GM04503 (cell line): Measurements from ENCODE around the gene PGM2.
"Not testable (repeated sequence)": the region's sequence is repeated elsewhere in the genome, so short reads cannot be mapped to it uniquely, and the experiment has no call there.

Experiments used
- DNase-seq: peaks from one replicate; pipeline ENCODE4 v3.0.0-alpha.2; 2012; ENCODE audit warnings: low read depth

Gene PGM2

GRCh38 chr4:37818752-37819151 lies 7.7 kb upstream of the PGM2 start:
- DNase-seq = no peak

GRCh38 chr4:37820458-37820857 lies 6.0 kb upstream of the PGM2 start:
- not testable (repeated sequence) for DNase-seq

- DNase-seq = no peak
Observed at GRCh38 chr4:37821953-37822605, 4.4 kb upstream of the PGM2 start.

- DNase-seq = not testable (repeated sequence)
Observed at GRCh38 chr4:37825501-37825900, 985 bp upstream of the PGM2 start.

GRCh38 chr4:37825968-37826294 lies 555 bp upstream of the PGM2 start:
- DNase-seq = no peak

- DNase-seq = no peak
Observed at GRCh38 chr4:37827030-37827685, 672 bp downstream of the PGM2 start.

GRCh38 chr4:37827802-37828321 lies 1.4 kb downstream of the PGM2 start:
- no peak for DNase-seq

GRCh38 chr4:37828843-37829242 lies 2.4 kb downstream of the PGM2 start:
- no peak for DNase-seq

- DNase-seq = no peak
Observed at GRCh38 chr4:37830640-37831039, 4.2 kb downstream of the PGM2 start.

GRCh38 chr4:37835031-37835430 lies 8.5 kb downstream of the PGM2 start:
- DNase-seq = no peak

- DNase-seq = no peak
Observed at GRCh38 chr4:37835806-37836205, 9.3 kb downstream of the PGM2 start.

GRCh38 chr4:37836274-37836673 lies 9.8 kb downstream of the PGM2 start:
- no peak for DNase-seq

- no peak for DNase-seq
Observed at GRCh38 chr4:37836838-37837440, 10.5 kb downstream of the PGM2 start.

- DNase-seq = peak; percentile 45
Observed at GRCh38 chr4:37837446-37837845, 11.0 kb downstream of the PGM2 start.

GRCh38 chr4:37839426-37839825 lies 12.9 kb downstream of the PGM2 start:
- DNase-seq = no peak

- no peak for DNase-seq
Observed at GRCh38 chr4:37844204-37844603, 17.7 kb downstream of the PGM2 start.

- no peak for DNase-seq
Observed at GRCh38 chr4:37845201-37845600, 18.7 kb downstream of the PGM2 start.

- no peak for DNase-seq
Observed at GRCh38 chr4:37847311-37847884, 20.9 kb downstream of the PGM2 start.

GRCh38 chr4:37852376-37852775 lies 25.9 kb downstream of the PGM2 start:
- no peak for DNase-seq

GRCh38 chr4:37858112-37858511 lies 31.6 kb downstream of the PGM2 start:
- DNase-seq = no peak

GRCh38 chr4:37858872-37859271 lies 32.4 kb downstream of the PGM2 start:
- no peak for DNase-seq

- DNase-seq = no peak
Observed at GRCh38 chr4:37860266-37860665, 33.8 kb downstream of the PGM2 start.

- no peak for DNase-seq
Observed at GRCh38 chr4:37862961-37863360, 36.5 kb downstream of the PGM2 start.
